Measurements from ENCODE around the gene TERF2IP. TPM values are rescaled to one million over a fixed set of nuclear protein-coding genes. Genes with fewer than 3 reads are reported as not detected.
A peak's percentile ranks its signal among the peaks of the same experiment; 100 is the strongest.

TERF2IP gene
- total and polyA plus RNA-seq, 9 of the 15 experiments (the other 6 are each of a cell fraction or from before 2014, with no cell fraction given) = 14.5 to 64.2 (median 47.0) TPM

GRCh38 chr16:75620326-75621169 lies 27.0 kb upstream of the TERF2IP start (continued):
- TF ChIP-seq BACH1 (tag; IDR thresholded peaks at IDR 0.05) (0 out of 2 replicates have a peak, but pooled peaks have one; percentile 47), TFAM (CRISPR knock-in tag; conservative IDR thresholded peaks at IDR 0.05) (no peak), NFIC (IDR thresholded peaks at IDR 0.05) (peak; percentile 52), TAF9B (IDR thresholded peaks at IDR 0.05; ENCODE audit: partially characterized antibody) (peak; percentile 33), C11orf30 (IDR thresholded peaks at IDR 0.05; ENCODE audit: low read depth) (peak; percentile 41), E2F6 (IDR thresholded peaks at IDR 0.05; ENCODE audit: borderline replicate concordance in 1 of 2, extremely low read depth in 1 of 2, insufficient read depth in 1 of 2, insufficient read length in 1 of 2, low read depth in 1 of 2, low read length in 1 of 2, poor library complexity in 1 of 2, severe bottlenecking in 1 of 2) (peak in 1 of 2 experiments; percentile 14), MYNN (IDR thresholded peaks at IDR 0.05) (peak; percentile 21; the same call in 1 of the 2 replicates), MYNN (CRISPR knock-in tag; IDR thresholded peaks at IDR 0.05) (no peak), GABPB1 (CRISPR knock-in tag; IDR thresholded peaks at IDR 0.05) (0 out of 2 replicates have a peak, but pooled peaks have one; percentile 18), ESRRA (IDR thresholded peaks at IDR 0.05; ENCODE audit: borderline replicate concordance, low read depth) (peak; percentile 29; the same call in 1 of the 2 replicates), EP300 (IDR thresholded peaks at IDR 0.05; ENCODE audit: low read length) (peak; percentile 85), TEAD4 (IDR thresholded peaks at IDR 0.05; ENCODE audit: low read length) (peak; percentile 83), TEAD4 (CRISPR knock-in tag; IDR thresholded peaks at IDR 0.05; ENCODE audit: borderline replicate concordance) (no peak), NRF1 (conservative IDR thresholded peaks at IDR 0.05 in 1 of 2, IDR thresholded peaks at IDR 0.05 in 1 of 2) (peak in 1 of 2 experiments; percentile 43; a peak in 1 of 4 replicates), HES1 (IDR thresholded peaks at IDR 0.05; ENCODE audit: low read depth) (0 out of 2 replicates have a peak, but pooled peaks have one; percentile 19), ATF3 (IDR thresholded peaks at IDR 0.05) (peak; percentile 16; the same call in 1 of the 2 replicates), ATF3 (CRISPR knock-in tag; conservative IDR thresholded peaks at IDR 0.05) (no peak), MNT (conservative IDR thresholded peaks at IDR 0.05) (peak; percentile 48 to 55; a peak in 3 of 4 replicates), JUND (IDR thresholded peaks at IDR 0.05; ENCODE audit: borderline replicate concordance, low read depth, low read length) (peak; percentile 44; the same call in 1 of the 2 replicates), JUND (tag; IDR thresholded peaks at IDR 0.05; ENCODE audit: borderline replicate concordance, low read depth, low read length) (0 out of 3 replicates have a peak, but pooled peaks have one; percentile 7), SMARCA4 (IDR thresholded peaks at IDR 0.05) (peak; percentile 39), CXXC5 (CRISPR knock-in tag; IDR thresholded peaks at IDR 0.05) (peak; percentile 41), KLF6 (CRISPR knock-in tag; IDR thresholded peaks at IDR 0.05; ENCODE audit: borderline replicate concordance) (0 out of 2 replicates have a peak, but pooled peaks have one; percentile 26), ATF7 (IDR thresholded peaks at IDR 0.05) (peak; percentile 26; the same call in 1 of the 2 replicates), MAFK (IDR thresholded peaks at IDR 0.05; ENCODE audit: low read length) (peak; percentile 30; the same call in 1 of the 2 replicates)

Data from K562 (cell line).